AG10803 (cell line): ENCODE measurements around the gene ACKR1.

Experiments
- DNase-seq: peaks from one replicate; pipeline ENCODE4 v3.0.0; 2010; ENCODE audit warnings: low read depth
- H3K4me3 ChIP-seq: 2 replicates; pipeline ENCODE4 v1.5.1; 2011; ENCODE audit warnings: mild to moderate bottlenecking, low read length, control low read depth
- TF ChIP-seq, protein P1 (sequence below): conservative IDR thresholded peaks from 2 replicates; pipeline ENCODE4 v1.5.1; 2011; ENCODE audit warnings: mild to moderate bottlenecking, low read length, control low read depth, inconsistent platforms

The ACKR1 gene

DNA sequence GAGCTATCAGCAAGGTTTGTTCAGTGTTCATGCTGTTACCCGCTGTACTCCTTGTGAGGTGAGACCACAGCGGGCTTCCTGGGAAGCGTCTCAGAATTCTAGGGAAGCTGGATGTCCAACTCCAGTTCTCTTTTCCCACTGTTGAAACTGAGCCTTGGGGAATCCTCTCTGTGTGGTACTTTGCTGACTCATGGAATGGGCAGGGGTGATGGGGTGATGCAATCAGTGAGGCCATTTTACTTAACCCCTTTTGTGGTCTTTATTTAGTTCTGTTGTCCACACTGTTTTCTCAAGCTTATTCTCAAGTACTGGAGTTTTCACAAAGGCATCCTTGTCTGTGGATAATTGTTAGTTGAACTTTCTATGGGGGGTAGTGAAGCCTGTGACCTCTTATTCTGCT is 42.6 kb downstream of the ACKR1 start:
- no peak for DNase-seq
- TF ChIP-seq, protein P1, sequence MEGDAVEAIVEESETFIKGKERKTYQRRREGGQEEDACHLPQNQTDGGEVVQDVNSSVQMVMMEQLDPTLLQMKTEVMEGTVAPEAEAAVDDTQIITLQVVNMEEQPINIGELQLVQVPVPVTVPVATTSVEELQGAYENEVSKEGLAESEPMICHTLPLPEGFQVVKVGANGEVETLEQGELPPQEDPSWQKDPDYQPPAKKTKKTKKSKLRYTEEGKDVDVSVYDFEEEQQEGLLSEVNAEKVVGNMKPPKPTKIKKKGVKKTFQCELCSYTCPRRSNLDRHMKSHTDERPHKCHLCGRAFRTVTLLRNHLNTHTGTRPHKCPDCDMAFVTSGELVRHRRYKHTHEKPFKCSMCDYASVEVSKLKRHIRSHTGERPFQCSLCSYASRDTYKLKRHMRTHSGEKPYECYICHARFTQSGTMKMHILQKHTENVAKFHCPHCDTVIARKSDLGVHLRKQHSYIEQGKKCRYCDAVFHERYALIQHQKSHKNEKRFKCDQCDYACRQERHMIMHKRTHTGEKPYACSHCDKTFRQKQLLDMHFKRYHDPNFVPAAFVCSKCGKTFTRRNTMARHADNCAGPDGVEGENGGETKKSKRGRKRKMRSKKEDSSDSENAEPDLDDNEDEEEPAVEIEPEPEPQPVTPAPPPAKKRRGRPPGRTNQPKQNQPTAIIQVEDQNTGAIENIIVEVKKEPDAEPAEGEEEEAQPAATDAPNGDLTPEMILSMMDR, result no peak
- no peak overlapping the region for H3K4me3 ChIP-seq

DNA sequence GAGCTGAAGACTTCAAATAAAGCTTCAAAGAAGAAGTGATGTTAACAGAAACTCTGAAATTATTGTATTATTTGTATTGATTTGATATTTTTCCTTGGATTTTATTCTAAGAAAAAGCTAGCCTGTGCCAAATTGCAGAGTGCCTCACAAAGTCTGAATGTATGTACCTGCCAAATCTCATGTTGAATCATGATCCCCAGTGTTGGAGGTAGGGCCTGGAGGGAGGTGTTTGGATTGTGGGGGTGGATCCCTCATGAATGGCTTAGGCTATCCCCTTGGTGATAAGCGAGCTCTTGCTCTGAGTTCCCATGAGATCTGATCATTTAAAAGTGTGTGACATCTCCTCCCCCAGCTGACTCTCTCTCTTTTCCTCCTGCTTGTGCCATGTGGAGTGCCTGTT is 43.6 kb downstream of the ACKR1 start:
- H3K4me3 ChIP-seq, result no peak overlapping the region
- DNase-seq, result no peak
- TF ChIP-seq, protein P1, result no peak

DNA sequence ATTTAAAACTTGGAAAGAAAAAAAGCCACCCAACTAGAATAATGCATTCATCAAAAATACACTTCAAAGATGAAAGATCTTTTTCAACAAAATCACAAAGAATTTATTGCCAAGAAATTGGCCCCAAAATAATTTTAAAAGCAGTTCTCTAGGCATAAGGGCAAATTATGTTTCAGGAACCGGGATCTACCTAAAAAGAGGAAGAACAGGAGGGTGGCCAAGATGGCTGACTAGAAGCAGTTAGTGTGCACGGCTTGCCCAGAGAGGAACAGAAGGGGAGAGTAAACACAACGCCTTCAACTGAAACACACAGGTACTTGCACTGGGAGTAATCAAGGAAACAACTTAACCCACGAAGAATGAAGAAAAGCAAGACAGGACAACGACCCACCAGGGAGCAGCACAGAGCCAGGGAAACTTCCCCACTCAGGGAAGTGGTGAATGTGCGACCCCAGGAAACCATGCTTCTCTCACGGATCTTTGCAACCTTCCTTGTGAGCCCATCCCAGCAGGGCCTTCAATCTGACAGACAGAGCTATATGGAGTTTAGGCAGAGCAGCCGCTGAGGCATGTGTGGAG is 46.1 kb downstream of the ACKR1 start:
- TF ChIP-seq, protein P1, result no peak; the same call in 1 of the 2 replicates
- DNase-seq, result no peak
- no peak overlapping the region for H3K4me3 ChIP-seq
